ENCODE measurements around the gene CAV1. TPM values are rescaled to one million over a fixed set of nuclear protein-coding genes. Genes with fewer than 3 reads are reported as not detected.

Gene CAV1
- total RNA-seq, 2 donors from 2014 or later = 396 to 398 TPM

GRCh38 chr7:116579835-116580234 lies 55.0 kb downstream of the CAV1 start:
- H3K4me1 ChIP-seq = peaks cover 0 to 46% of the 10 kb centered on the region in 2 donors

GRCh38 chr7:116582164-116582732 lies 57.4 kb downstream of the CAV1 start:
- H3K9me3 ChIP-seq = no peaks in the 10 kb centered on the region
- no peak for DNase-seq (ENCODE audit: low spot score)
- H3K36me3 ChIP-seq = no peaks in the 10 kb centered on the region
- H3K4me1 ChIP-seq = peaks cover 0 to 37% of the 10 kb centered on the region in 2 donors
- no peaks in the 10 kb centered on the region for H3K27me3 ChIP-seq
- peak in 1 of 2 donors; percentile 34 for TF ChIP-seq CTCF (IDR thresholded peaks at IDR 0.05)
- H3K27ac ChIP-seq = peak overlapping the region; percentile 58 to 77
- no peak overlapping the region for H3K4me3 ChIP-seq

More at GRCh38 chr7:116579835-116580234, 55.0 kb downstream of the CAV1 start:
- Histone ChIP-seq H3K36me3 (no peaks in the 10 kb centered on the region), H3K27ac (no peak overlapping the region), H3K9me3 (no peaks in the 10 kb centered on the region), H3K4me3 (no peak overlapping the region), H3K27me3 (no peaks in the 10 kb centered on the region)
- TF ChIP-seq CTCF (IDR thresholded peaks at IDR 0.05) = no peak
- DNase-seq (ENCODE audit: low spot score) = no peak

GRCh38 chr7:116582806-116583444 lies 58.1 kb downstream of the CAV1 start:
- Histone ChIP-seq H3K9me3 (no peaks in the 10 kb centered on the region), H3K36me3 (no peaks in the 10 kb centered on the region), H3K27me3 (no peaks in the 10 kb centered on the region), H3K4me3 (no peak overlapping the region), H3K27ac (peak overlapping the region; percentile 58 to 77), H3K4me1 (peaks cover 0 to 31% of the 10 kb centered on the region in 2 donors)
- DNase-seq (ENCODE audit: low spot score) = no peak
- TF ChIP-seq CTCF (IDR thresholded peaks at IDR 0.05) = no peak

GRCh38 chr7:116583653-116584052 lies 58.8 kb downstream of the CAV1 start:
- DNase-seq (ENCODE audit: low spot score) = no peak
- no peak overlapping the region for H3K4me3 ChIP-seq
- no peaks in the 10 kb centered on the region for H3K9me3 ChIP-seq
- peak overlapping the region; percentile 58 to 77 for H3K27ac ChIP-seq
- TF ChIP-seq CTCF (IDR thresholded peaks at IDR 0.05) = no peak
- peaks cover 0 to 38% of the 10 kb centered on the region in 2 donors for H3K4me1 ChIP-seq
- no peaks in the 10 kb centered on the region for H3K36me3 ChIP-seq
- no peaks in the 10 kb centered on the region for H3K27me3 ChIP-seq

GRCh38 chr7:116584721-116585120 lies 59.9 kb downstream of the CAV1 start:
- TF ChIP-seq CTCF (IDR thresholded peaks at IDR 0.05) = no peak
- Histone ChIP-seq H3K36me3 (no peaks in the 10 kb centered on the region), H3K4me3 (no peak overlapping the region), H3K4me1 (peaks cover 0 to 44% of the 10 kb centered on the region in 2 donors), H3K9me3 (no peaks in the 10 kb centered on the region), H3K27ac (no peak overlapping the region), H3K27me3 (no peaks in the 10 kb centered on the region)
- DNase-seq (ENCODE audit: low spot score) = no peak

Data from right atrium auricular region (tissue), 2 donors.